ENCODE results near the gene SUSD4. TPM values are rescaled to one million over a fixed set of nuclear protein-coding genes. Genes with fewer than 3 reads are reported as not detected.

The SUSD4 gene
- total and polyA plus RNA-seq, 10 of the 15 experiments (the other 5 are each of a cell fraction or from before 2014, with no cell fraction given) = 0.13 to 1.1 (median 0.26) TPM; not detected in 3

GRCh38 chr1:223343692-223344091 lies 20.3 kb downstream of the SUSD4 start:
- POLR2A ChIA-PET = no interaction called here
- no peak for TF ChIP-seq NFYA (IDR thresholded peaks at IDR 0.05; ENCODE audit: borderline replicate concordance, low read depth, low read length)
- no peak for TF ChIP-seq NRF1 (conservative IDR thresholded peaks at IDR 0.05; ENCODE audit: low read depth, low read length)
- no peak for TF ChIP-seq POLR2AphosphoS2 (IDR thresholded peaks at IDR 0.05; ENCODE audit: low read depth, low read length)
- no peak for TF ChIP-seq NKRF (conservative IDR thresholded peaks at IDR 0.05)
- no peak for TF ChIP-seq MEF2A (IDR thresholded peaks at IDR 0.05; ENCODE audit: insufficient read depth, low read depth, low read length)
- TF ChIP-seq CEBPB (IDR thresholded peaks at IDR 0.05; ENCODE audit: borderline replicate concordance in 1 of 2, low read depth in 2 of 2, low read length in 2 of 2) = no peak
- no peak for TF ChIP-seq CHD4 (IDR thresholded peaks at IDR 0.05)
- no peak for TF ChIP-seq RELA (IDR thresholded peaks at IDR 0.05; ENCODE audit: borderline replicate concordance, partially characterized antibody)
- TF ChIP-seq ZZZ3 (IDR thresholded peaks at IDR 0.05; ENCODE audit: control insufficient read depth, insufficient read length, low read depth) = no peak
- TF ChIP-seq, protein P1, sequence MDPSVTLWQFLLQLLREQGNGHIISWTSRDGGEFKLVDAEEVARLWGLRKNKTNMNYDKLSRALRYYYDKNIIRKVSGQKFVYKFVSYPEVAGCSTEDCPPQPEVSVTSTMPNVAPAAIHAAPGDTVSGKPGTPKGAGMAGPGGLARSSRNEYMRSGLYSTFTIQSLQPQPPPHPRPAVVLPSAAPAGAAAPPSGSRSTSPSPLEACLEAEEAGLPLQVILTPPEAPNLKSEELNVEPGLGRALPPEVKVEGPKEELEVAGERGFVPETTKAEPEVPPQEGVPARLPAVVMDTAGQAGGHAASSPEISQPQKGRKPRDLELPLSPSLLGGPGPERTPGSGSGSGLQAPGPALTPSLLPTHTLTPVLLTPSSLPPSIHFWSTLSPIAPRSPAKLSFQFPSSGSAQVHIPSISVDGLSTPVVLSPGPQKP (IDR thresholded peaks at IDR 0.05; ENCODE audit: low read depth, low read length) = no peak
- FAIRE-seq = no peak

More at GRCh38 chr1:223343692-223344091, 20.3 kb downstream of the SUSD4 start:
- 0% methylated on average over 3 of the region's 3 CpGs for WGBS (ENCODE audit: insufficient coverage, insufficient replicate concordance, low lambda C conversion rate, missing lambda C conversion rate)
- BruUV-seq (replicated peaks) = no TSS peak
- Histone ChIP-seq H3K36me3 (ENCODE audit: control insufficient read depth in 2 of 2, insufficient read depth in 2 of 2, low read length in 1 of 2) (no peaks in the 10 kb centered on the region), H3K27me3 (replicated peaks in 1 of 2; ENCODE audit: control insufficient read depth in 2 of 2, insufficient read depth in 2 of 2, low read length in 1 of 2) (0 out of 4 replicates have a peak, but pooled peaks cover 0 to 2% of the 10 kb centered on the region in 2 experiments), H3K4me2 (ENCODE audit: control insufficient read depth, insufficient read depth) (no peak overlapping the region), H3K79me2 (ENCODE audit: control insufficient read depth, insufficient read depth, low read length) (no peaks in the 10 kb centered on the region), H4K20me1 (ENCODE audit: control insufficient read depth, insufficient read depth) (no peaks in the 10 kb centered on the region), H3K9me3 (replicated peaks; ENCODE audit: control insufficient read depth, insufficient read depth, low read length) (no peaks in the 10 kb centered on the region), H3K4me1 (ENCODE audit: control insufficient read depth, insufficient read depth, low read length) (no peaks in the 10 kb centered on the region), H3K27ac (ENCODE audit: control insufficient read depth, insufficient read depth) (no peak overlapping the region), H2AFZ (ENCODE audit: control insufficient read depth, low read depth, low read length) (no peak overlapping the region), H3K9ac (ENCODE audit: control insufficient read depth, insufficient read depth, low read length) (no peak overlapping the region), H3K4me3 (no peak overlapping the region)
- RAD21 ChIA-PET (ENCODE audit: unreplicated experiment) = interaction anchor here (1.4 to 1.6 kb wide), 2 partner anchors 18 to 20 kb away, joined by 3 to 4 read pairs; partner anchors contain the start of gene SUSD4
- in situ Hi-C loops (cut with MboI) = no loop called here
- ATAC-seq (no peak), DNase-seq (ENCODE audit: low read depth, low spot score) (no peak)
- SMC1A ChIA-PET (ENCODE audit: uncharacterized antibody, unreplicated experiment) = interaction anchor here (0.7 kb wide), 1 partner anchor 20 kb away, joined by 4 read pairs; the partner anchor contains the start of gene SUSD4
- intact Hi-C loops (cut with micrococcal nuclease; ENCODE audit: unreplicated experiment) = no loop called here
- CTCF ChIA-PET = interaction anchor here (1.1 kb wide), 1 partner anchor 210 kb away, joined by 5 read pairs; no protein-coding TSS in a partner anchor

Measured in GM12878 (cell line).